ENCODE results near the gene PCK2. TPM values are rescaled to one million over a fixed set of nuclear protein-coding genes. Genes with fewer than 3 reads are reported as not detected.
A peak's percentile ranks its signal among the peaks of the same experiment; 100 is the strongest.

Gene PCK2
- total and polyA plus RNA-seq, 2 of the 13 experiments (the other 11 are each of a cell fraction or from before 2014, with no cell fraction given), result 129 to 272 TPM

DNA sequence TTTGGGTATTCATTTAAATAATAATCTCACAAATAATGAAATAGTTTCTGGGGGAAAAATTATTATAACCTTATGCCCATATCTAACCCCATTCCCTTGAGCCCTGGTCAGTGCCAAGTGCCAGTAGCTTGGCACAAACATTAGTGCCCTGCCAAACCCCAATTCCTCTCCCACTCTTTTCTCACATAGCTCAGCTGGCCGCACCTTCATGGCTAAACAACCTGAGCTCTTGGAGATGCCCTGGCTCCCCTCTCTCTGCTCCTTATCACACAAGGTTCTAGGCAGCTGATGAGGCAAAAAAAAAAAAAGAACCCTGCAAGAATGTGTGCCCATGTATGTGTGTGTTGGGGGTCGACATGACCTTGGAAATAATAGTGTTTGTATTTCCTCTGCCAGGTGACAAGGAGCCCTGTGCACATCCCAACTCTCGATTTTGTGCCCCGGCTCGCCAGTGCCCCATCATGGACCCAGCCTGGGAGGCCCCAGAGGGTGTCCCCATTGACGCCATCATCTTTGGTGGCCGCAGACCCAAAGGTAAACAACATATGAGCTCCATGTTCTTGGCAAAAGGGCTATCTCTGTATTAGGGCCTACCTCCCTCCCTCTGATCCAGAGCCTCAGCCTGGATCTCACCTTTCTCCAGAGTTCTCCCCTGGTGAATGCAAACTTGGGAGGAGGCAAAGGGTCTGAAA lies 8.4 kb downstream of the PCK2 start (continued):
- TF ChIP-seq YEATS2 (CRISPR knock-in tag; IDR thresholded peaks at IDR 0.05; ENCODE audit: borderline replicate concordance) (no peak), TBX2 (CRISPR knock-in tag; IDR thresholded peaks at IDR 0.05; ENCODE audit: borderline replicate concordance) (peak; percentile 38; the same call in 1 of the 2 replicates), ZNF547 (CRISPR knock-in tag; IDR thresholded peaks at IDR 0.05) (peak; percentile 64; the same call in 1 of the 2 replicates), MAFK (conservative IDR thresholded peaks at IDR 0.05 in 1 of 2, IDR thresholded peaks at IDR 0.05 in 1 of 2; ENCODE audit: low read length in 2 of 2) (peak in 1 of 2 experiments; percentile 23; a peak in 1 of 4 replicates), TSC22D2 (CRISPR knock-in tag; IDR thresholded peaks at IDR 0.05; ENCODE audit: borderline replicate concordance) (no peak), REPIN1 (CRISPR knock-in tag; IDR thresholded peaks at IDR 0.05; ENCODE audit: borderline replicate concordance, low read depth) (peak; percentile 1; the same call in 1 of the 2 replicates), RBFOX2 (IDR thresholded peaks at IDR 0.05; ENCODE audit: low read depth, low read length) (peak; percentile 52), MYNN (CRISPR knock-in tag; IDR thresholded peaks at IDR 0.05; ENCODE audit: low read depth) (no peak), ETV6 (CRISPR knock-in tag; conservative IDR thresholded peaks at IDR 0.05) (no peak), EED (CRISPR knock-in tag; IDR thresholded peaks at IDR 0.05) (peak; percentile 49; the same call in 1 of the 2 replicates), ZNF720 (CRISPR knock-in tag; IDR thresholded peaks at IDR 0.05) (no peak), ZNF605 (CRISPR knock-in tag; IDR thresholded peaks at IDR 0.05) (0 out of 2 replicates have a peak, but pooled peaks have one; percentile 14), ZNF75D (CRISPR knock-in tag; IDR thresholded peaks at IDR 0.05; ENCODE audit: borderline replicate concordance) (no peak), TEAD2 (CRISPR knock-in tag; IDR thresholded peaks at IDR 0.05) (peak; percentile 11; the same call in 1 of the 2 replicates)
